Colonic mucosa (tissue), 4 donors: ENCODE results near the gene POR. TPM values are rescaled to one million over a fixed set of nuclear protein-coding genes. Genes with fewer than 3 reads are reported as not detected.

Experiments
- DNase-seq: peaks from one replicate; pipeline ENCODE4 v3.0.0-alpha.2; 2020
- H3K27ac ChIP-seq: fragments of 200-600 bp; one replicate; pipeline ENCODE4 v1.8.0; 2021
- H3K27me3 ChIP-seq: fragments of 200-600 bp; one replicate; pipeline ENCODE4 v1.8.0; 2021
- H3K36me3 ChIP-seq: fragments of 200-600 bp; one replicate; pipeline ENCODE4 v1.8.0; 2021
- H3K4me1 ChIP-seq: fragments of 200-600 bp; one replicate; pipeline ENCODE4 v1.8.0; 2021; ENCODE audit warnings: mild to moderate bottlenecking
- H3K4me3 ChIP-seq: fragments of 200-600 bp; one replicate; pipeline ENCODE4 v1.8.0; 2021
- H3K9ac ChIP-seq, 2 donors: one replicate each; pipeline ENCODE4 v1.7.0; 2013; ENCODE audit warnings: control low read depth in 2 of 2, low read depth in 2 of 2, low read length in 2 of 2
- H3K9me3 ChIP-seq: fragments of 200-600 bp; one replicate; pipeline ENCODE4 v1.8.0; 2021
- CTCF ChIP-seq: fragments of 200-600 bp; IDR thresholded peaks from one replicate; pipeline ENCODE4 v1.8.0; 2022; ENCODE audit warnings: antibody characterized with exemption, mild to moderate bottlenecking
- intact Hi-C: fragments of 100-400 bp; cut with DNase I; formaldehyde crosslinking; loops from one replicate; pipeline ENCODE4 v1.14.1; 2022
- total RNA-seq, 2 donors: library from RNA; stranded (reverse); fragmentation: NEBNext Ultra II Directional in 1 of 2; extraction: Animal tissue kit (Norgen Biotek cat#: 25700) in 1 of 2; gene quantifications; one replicate each; pipeline ENCODE4 v1.2.1, GENCODE V29; 2021
- donor health status: healthy.
- donor health status: DM: no; HTN: no; CAD: no.
- donor health status: DM: no; HTN: no; CAD: no.

Gene POR
- total RNA-seq, 2 donors from 2014 or later = 126 to 169 TPM

GRCh38 chr7:75984130-75985008 is 69.4 kb downstream of the POR start:
- intact Hi-C loops = no loop called here
- no peak for DNase-seq
- no peak overlapping the region for H3K4me3 ChIP-seq
- H3K9me3 ChIP-seq = no peaks in the 10 kb centered on the region
- no peak for TF ChIP-seq CTCF
- H3K9ac ChIP-seq = no peak overlapping the region
- H3K27ac ChIP-seq = no peak overlapping the region
- peaks cover 12% of the 10 kb centered on the region for H3K4me1 ChIP-seq
- H3K27me3 ChIP-seq = no peaks in the 10 kb centered on the region
- no peaks in the 10 kb centered on the region for H3K36me3 ChIP-seq

- TF ChIP-seq CTCF = no peak
- no peak for DNase-seq
- H3K27ac ChIP-seq = no peak overlapping the region
- no peak overlapping the region for H3K4me3 ChIP-seq
- H3K4me1 ChIP-seq = peaks cover 6% of the 10 kb centered on the region
- no peaks in the 10 kb centered on the region for H3K36me3 ChIP-seq
- intact Hi-C loops = no loop called here
- no peaks in the 10 kb centered on the region for H3K27me3 ChIP-seq
- no peaks in the 10 kb centered on the region for H3K9me3 ChIP-seq
- H3K9ac ChIP-seq = no peak overlapping the region
Measured at GRCh38 chr7:75985009-75985517, 70.1 kb downstream of the POR start.

- no peak overlapping the region for H3K27ac ChIP-seq
Measured at GRCh38 chr7:75985518-75986146, 70.7 kb downstream of the POR start.

GRCh38 chr7:75986147-75986781 is 71.3 kb downstream of the POR start:
- Histone ChIP-seq H3K27me3 (no peaks in the 10 kb centered on the region), H3K27ac (no peak overlapping the region), H3K4me3 (no peak overlapping the region), H3K9me3 (no peaks in the 10 kb centered on the region), H3K9ac (no peak overlapping the region), H3K36me3 (no peaks in the 10 kb centered on the region), H3K4me1 (peaks cover 6% of the 10 kb centered on the region)
- peak; percentile 18 for DNase-seq
- intact Hi-C loops = no loop called here
- TF ChIP-seq CTCF = no peak

More at GRCh38 chr7:75985518-75986146, 70.7 kb downstream of the POR start:
- intact Hi-C loops = no loop called here
- Histone ChIP-seq H3K4me1 (peaks cover 6% of the 10 kb centered on the region), H3K4me3 (no peak overlapping the region), H3K9me3 (no peaks in the 10 kb centered on the region), H3K36me3 (no peaks in the 10 kb centered on the region), H3K9ac (no peak overlapping the region), H3K27me3 (no peaks in the 10 kb centered on the region)
- DNase-seq = peak; percentile 72
- TF ChIP-seq CTCF = no peak

- H3K27me3 ChIP-seq = no peaks in the 10 kb centered on the region
- no peak overlapping the region for H3K4me3 ChIP-seq
- H3K9ac ChIP-seq = no peak overlapping the region
- no peaks in the 10 kb centered on the region for H3K9me3 ChIP-seq
- H3K27ac ChIP-seq = no peak overlapping the region
- DNase-seq = peak; percentile 17
- H3K36me3 ChIP-seq = no peaks in the 10 kb centered on the region
- TF ChIP-seq CTCF = no peak
- H3K4me1 ChIP-seq = peaks cover 6% of the 10 kb centered on the region
- intact Hi-C loops = no loop called here
Measured at GRCh38 chr7:75987026-75987804, 72.3 kb downstream of the POR start.
